ENCODE measurements around the gene HOXA13.

The HOXA13 gene

DNA sequence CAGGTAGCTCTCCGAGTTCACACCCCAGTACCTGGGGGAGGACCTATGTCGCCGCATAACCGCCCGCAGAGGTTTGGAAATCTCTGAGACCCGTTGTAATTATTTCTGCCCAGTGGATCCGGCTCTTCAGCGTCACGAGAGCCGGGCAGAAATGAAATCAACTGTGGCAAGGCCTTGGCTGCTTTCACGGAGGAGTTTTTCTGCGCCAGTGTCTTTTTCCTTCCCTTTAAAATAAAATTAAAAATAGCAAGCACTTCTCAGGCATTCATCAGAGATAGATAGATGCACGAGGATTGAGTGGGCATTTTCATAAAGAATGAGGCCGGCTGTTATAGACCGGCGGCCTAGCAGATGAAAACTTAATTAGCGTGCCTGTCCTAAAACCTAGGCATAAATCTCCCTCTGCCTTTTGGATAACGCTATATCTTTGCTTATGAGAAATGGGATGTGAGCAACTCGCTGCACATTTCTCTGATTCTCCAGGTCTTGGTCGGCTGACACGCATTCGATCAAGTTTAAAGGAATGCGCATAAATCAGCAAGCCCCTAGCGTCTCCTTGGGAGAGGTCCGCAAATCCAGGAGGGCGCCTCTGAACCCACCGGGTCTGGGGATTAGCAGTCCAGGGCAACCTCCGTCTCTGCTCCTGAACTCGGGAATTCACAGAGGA, 6.4 kb downstream of the HOXA13 start:
- TF ChIP-seq, protein P1, sequence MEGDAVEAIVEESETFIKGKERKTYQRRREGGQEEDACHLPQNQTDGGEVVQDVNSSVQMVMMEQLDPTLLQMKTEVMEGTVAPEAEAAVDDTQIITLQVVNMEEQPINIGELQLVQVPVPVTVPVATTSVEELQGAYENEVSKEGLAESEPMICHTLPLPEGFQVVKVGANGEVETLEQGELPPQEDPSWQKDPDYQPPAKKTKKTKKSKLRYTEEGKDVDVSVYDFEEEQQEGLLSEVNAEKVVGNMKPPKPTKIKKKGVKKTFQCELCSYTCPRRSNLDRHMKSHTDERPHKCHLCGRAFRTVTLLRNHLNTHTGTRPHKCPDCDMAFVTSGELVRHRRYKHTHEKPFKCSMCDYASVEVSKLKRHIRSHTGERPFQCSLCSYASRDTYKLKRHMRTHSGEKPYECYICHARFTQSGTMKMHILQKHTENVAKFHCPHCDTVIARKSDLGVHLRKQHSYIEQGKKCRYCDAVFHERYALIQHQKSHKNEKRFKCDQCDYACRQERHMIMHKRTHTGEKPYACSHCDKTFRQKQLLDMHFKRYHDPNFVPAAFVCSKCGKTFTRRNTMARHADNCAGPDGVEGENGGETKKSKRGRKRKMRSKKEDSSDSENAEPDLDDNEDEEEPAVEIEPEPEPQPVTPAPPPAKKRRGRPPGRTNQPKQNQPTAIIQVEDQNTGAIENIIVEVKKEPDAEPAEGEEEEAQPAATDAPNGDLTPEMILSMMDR (conservative IDR thresholded peaks at IDR 0.05; ENCODE audit: low read length): no peak
- DNase-seq (ENCODE audit: low read depth): no peak
- H3K4me3 ChIP-seq (ENCODE audit: low read length): no peak overlapping the region

DNA sequence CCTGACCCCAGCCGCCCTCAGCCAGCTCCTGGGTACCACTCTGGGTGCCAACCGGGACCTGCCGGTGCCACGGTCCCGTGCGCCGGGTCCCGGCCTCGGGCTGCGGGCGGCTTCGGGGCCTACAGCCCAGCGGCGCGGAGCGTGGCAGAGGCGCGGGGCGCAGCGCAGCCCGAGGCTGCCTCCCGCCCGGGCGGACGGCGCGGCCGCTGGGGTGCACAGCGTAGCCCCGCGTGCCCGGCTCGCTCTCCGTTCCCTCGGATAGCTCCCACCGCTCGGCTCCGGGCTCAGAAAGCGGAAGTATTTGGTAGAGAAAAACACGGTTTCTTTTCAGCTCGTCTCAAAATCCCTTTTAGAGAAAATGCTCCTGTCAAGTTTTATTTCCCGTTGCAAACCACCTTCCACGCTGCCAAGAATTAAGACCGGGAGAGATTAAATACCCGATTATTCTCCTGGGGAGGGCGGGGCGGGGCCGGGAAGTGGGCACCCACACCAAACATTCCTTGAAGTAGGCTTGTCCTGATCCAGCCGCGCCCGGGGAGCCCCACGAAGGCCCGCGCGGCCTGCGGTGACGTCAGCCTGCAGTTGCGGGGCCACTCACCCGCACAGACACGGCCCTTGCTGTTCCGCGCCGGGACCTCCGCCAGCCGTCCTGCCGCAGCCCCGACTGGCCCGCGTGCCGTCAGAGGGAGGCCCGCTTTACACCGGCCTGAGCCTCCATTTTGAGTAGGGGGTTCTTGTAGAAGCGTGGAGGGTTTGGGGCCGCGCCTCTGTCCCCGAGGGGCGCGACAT, 7.2 kb downstream of the HOXA13 start:
- DNase-seq (ENCODE audit: low read depth): no peak
- TF ChIP-seq, protein P1 (conservative IDR thresholded peaks at IDR 0.05; ENCODE audit: low read length): no peak
- peak overlapping the region; percentile 30 for H3K4me3 ChIP-seq (ENCODE audit: low read length)

DNA sequence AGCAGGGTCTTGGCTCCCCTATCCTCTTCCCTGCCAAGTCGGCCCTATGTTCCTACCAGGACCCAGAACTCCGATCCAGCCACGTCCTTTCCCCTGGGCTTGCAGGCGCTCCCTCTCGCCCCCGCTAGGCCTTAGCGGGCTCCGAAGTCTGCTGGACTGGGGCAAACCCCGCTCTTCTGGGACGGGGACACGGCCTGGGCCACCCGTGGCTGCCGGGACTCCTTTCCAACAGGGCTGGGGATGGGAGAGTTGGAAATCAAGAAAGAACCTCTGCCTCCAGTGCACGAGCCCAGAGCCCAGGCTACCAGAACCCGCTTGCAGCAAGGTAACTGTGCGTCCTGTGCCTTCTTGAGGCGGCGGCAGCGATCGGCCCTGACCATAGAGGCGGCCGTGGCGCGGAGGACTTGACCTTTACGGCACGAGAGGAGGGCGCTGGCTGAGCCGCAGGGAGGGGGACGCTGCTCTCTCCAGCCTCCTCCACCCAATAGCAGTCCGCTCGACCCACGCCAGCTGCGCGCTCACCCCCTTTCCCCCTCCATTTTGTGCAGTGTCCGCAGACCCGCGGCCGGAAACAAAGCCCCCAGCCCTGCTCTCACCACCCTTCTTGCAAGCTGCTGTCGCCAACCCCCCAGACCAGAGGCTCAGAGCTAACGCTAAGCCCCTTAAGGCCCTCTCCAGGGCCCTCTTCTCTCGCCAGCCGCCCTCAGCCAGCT, 7.9 kb downstream of the HOXA13 start:
- no peak overlapping the region for H3K4me3 ChIP-seq (ENCODE audit: low read length)
- TF ChIP-seq, protein P1 (conservative IDR thresholded peaks at IDR 0.05; ENCODE audit: low read length): no peak
- DNase-seq (ENCODE audit: low read depth): no peak

DNA sequence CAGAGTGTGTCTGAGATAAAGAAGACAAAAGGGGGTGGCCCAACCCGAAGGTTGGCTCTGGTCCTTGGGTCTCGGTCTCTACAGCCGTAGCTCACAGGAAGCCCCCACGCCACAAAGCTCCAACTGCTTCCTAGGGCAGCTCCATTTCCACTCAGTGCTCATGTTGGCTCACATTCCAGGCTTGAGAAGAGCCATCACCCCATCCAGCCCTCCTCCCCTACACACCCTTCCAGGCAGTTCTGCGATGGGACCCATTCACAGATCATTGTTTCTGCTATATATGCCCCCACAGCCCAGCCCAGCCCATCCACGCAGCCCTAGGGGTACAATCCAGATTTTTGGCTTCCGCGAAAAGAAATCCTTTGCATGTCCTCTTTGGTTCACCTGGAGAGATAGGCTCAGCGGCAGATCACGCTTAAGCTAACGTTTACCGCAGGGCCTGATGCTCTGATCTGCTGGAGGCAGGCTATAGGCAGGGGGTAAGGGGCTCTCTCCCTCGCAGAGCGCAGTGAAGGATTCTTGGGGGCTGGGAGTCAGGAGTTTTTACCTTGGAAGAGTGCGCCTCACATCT, 8.6 kb downstream of the HOXA13 start:
- no peak for DNase-seq (ENCODE audit: low read depth)
- TF ChIP-seq, protein P1 (conservative IDR thresholded peaks at IDR 0.05; ENCODE audit: low read length): no peak
- H3K4me3 ChIP-seq (ENCODE audit: low read length): no peak overlapping the region

DNA sequence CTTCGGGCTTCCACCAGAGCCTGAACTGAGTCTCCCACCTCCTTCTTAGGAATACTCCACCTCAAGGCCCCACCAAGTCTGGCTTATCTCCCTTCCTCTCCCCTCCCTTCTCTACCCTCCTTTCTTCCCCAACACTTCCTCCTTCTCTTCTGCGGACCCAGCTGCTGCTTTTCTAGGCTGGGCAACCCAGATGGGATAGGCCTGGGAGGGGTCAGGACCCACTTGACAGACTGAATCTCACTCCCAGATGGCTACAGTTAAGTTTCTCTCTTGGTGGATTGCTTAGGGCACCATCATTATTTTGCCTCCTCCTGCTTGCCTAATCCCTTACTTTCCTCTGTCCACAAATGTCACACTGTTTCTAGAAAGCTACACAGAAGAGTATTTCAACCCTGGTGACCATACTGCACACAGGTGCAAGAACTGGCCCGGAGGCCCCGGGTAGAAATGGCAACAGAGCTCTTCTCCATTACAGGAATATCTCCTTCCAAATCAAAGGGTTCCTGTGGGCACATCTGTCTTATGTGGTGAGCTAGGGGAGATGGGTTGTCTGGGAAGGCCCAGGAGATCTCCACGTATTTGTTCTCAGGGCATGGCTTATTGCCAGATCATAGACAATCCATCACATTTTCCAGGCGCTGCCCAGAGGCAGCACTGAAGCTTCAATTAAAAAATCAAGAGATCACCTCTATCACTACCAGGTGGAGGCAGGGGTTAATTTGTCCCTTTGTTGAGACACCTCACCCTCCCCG, 9.7 kb downstream of the HOXA13 start:
- DNase-seq (ENCODE audit: low read depth): no peak
- no peak overlapping the region for H3K4me3 ChIP-seq (ENCODE audit: low read length)
- TF ChIP-seq, protein P1 (conservative IDR thresholded peaks at IDR 0.05; ENCODE audit: low read length): no peak

DNA sequence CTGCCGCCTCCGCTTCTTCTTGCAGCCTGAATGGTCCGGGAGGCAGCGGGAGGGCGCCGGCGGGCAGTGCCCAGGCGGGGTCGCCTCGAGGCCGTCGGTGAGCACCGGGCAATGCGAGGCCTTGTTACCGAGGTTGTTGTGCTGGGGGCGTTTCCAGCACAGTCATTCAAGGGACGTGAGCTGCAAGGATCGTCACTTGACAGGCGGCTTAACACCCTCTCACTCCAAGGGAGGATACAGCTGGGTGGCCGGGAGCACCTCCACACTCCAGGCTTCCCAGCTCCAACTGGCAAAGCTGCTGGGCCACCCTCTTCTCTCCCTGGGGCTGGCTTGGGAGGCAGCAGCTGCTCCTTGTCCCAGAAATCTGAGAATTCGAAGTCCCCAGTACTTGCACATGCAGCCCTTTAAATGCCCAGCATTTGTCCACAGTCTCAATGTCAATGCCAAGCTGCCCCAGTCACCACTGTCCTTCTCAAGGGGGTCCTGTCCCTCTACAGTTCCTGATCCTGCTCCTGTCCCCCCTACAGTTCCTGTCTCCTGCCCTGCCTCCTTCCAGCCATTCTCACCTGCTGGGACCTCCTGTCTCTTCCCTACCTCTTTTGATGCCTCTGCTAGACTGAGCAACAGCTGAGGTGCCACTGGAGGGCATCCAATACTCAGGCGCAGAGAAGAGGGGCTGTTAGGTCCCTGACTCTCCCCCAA, 10.4 kb downstream of the HOXA13 start:
- no peak for DNase-seq (ENCODE audit: low read depth)
- TF ChIP-seq, protein P1 (conservative IDR thresholded peaks at IDR 0.05; ENCODE audit: low read length): no peak
- H3K4me3 ChIP-seq (ENCODE audit: low read length): no peak overlapping the region
